GM20431 (cell line): ENCODE measurements around the gene FTMT.
"Not testable (repeated sequence)": the region's sequence is repeated elsewhere in the genome, so short reads cannot be mapped to it uniquely, and the experiment has no call there.

Source experiments
- in situ Hi-C: fragments of 300-500 bp; cut with MseI, MboI; formaldehyde crosslinking; loops from one replicate; pipeline ENCODE4 v1.15.0; 2020; ENCODE audit warnings: low sequenced_read_pairs; ENCODE audit not compliant: unreplicated experiment

FTMT gene

GRCh38 chr5:121851643-121852574 lies at the start of gene FTMT:
Gene FTMT (plus strand): TSS chr5:121851882. CDS start chr5:121851964, 82 bp downstream.
- in situ Hi-C loops = no loop called here

- in situ Hi-C loops = not testable (repeated sequence)
These were observed 46.4 kb upstream of the FTMT start for GRCh38 chr5:121805251-121805650.

- in situ Hi-C loops = no loop called here
These were observed 45.8 kb upstream of the FTMT start for GRCh38 chr5:121805911-121806310.

GRCh38 chr5:121816164-121816563 lies 35.5 kb upstream of the FTMT start:
- in situ Hi-C loops = no loop called here

GRCh38 chr5:121819682-121820261 lies 31.9 kb upstream of the FTMT start:
- in situ Hi-C loops = no loop called here

- in situ Hi-C loops = no loop called here
These were observed 18.1 kb upstream of the FTMT start for GRCh38 chr5:121833617-121834016.

- in situ Hi-C loops = no loop called here
These were observed 17.7 kb upstream of the FTMT start for GRCh38 chr5:121834021-121834420.

GRCh38 chr5:121841892-121842291 lies 9.8 kb upstream of the FTMT start:
- in situ Hi-C loops = no loop called here

GRCh38 chr5:121850272-121850671 lies 1.4 kb upstream of the FTMT start:
- in situ Hi-C loops = no loop called here

GRCh38 chr5:121853850-121854249 lies 2.2 kb downstream of the FTMT start:
- in situ Hi-C loops = no loop called here

GRCh38 chr5:121862801-121863200 lies 11.1 kb downstream of the FTMT start:
- in situ Hi-C loops = no loop called here

- in situ Hi-C loops = no loop called here
These were observed 12.1 kb downstream of the FTMT start for GRCh38 chr5:121863753-121864285.

GRCh38 chr5:121867403-121867802 lies 15.7 kb downstream of the FTMT start:
- in situ Hi-C loops = no loop called here

GRCh38 chr5:121870489-121870888 lies 18.8 kb downstream of the FTMT start:
- in situ Hi-C loops = no loop called here

- in situ Hi-C loops = no loop called here
These were observed 21.2 kb downstream of the FTMT start for GRCh38 chr5:121872856-121873255.

- in situ Hi-C loops = no loop called here
These were observed 21.7 kb downstream of the FTMT start for GRCh38 chr5:121873409-121873808.

GRCh38 chr5:121885630-121886029 lies 33.9 kb downstream of the FTMT start:
- in situ Hi-C loops = no loop called here

- in situ Hi-C loops = no loop called here
These were observed 36.0 kb downstream of the FTMT start for GRCh38 chr5:121887727-121888126.

GRCh38 chr5:121890297-121890858 lies 38.7 kb downstream of the FTMT start:
- in situ Hi-C loops = no loop called here

GRCh38 chr5:121897341-121897740 lies 45.7 kb downstream of the FTMT start:
- in situ Hi-C loops = no loop called here

GRCh38 chr5:121899346-121899745 lies 47.7 kb downstream of the FTMT start:
- in situ Hi-C loops = no loop called here
